Measurements from ENCODE around the gene SALL1.

Gene SALL1

GRCh38 chr16:51139568-51139967 is 11.5 kb downstream of the SALL1 start:
- no peak for DNase-seq

- no peak for DNase-seq
Measured at GRCh38 chr16:51138178-51138577, 12.9 kb downstream of the SALL1 start.

- DNase-seq: no peak
Measured at GRCh38 chr16:51137097-51137496, 14.0 kb downstream of the SALL1 start.

GRCh38 chr16:51134876-51135275 is 16.2 kb downstream of the SALL1 start:
- no peak for DNase-seq

- no peak for DNase-seq
Measured at GRCh38 chr16:51134269-51134812, 16.7 kb downstream of the SALL1 start.

- DNase-seq: no peak
Measured at GRCh38 chr16:51133688-51134087, 17.4 kb downstream of the SALL1 start.

- no peak for DNase-seq
Measured at GRCh38 chr16:51133183-51133582, 17.9 kb downstream of the SALL1 start.

GRCh38 chr16:51132490-51133115 is 18.5 kb downstream of the SALL1 start:
- no peak for DNase-seq

GRCh38 chr16:51131619-51132018 is 19.5 kb downstream of the SALL1 start:
- no peak for DNase-seq

- DNase-seq: no peak
Measured at GRCh38 chr16:51129105-51129504, 22.0 kb downstream of the SALL1 start.

- no peak for DNase-seq
Measured at GRCh38 chr16:51125992-51126391, 25.1 kb downstream of the SALL1 start.

- no peak for DNase-seq
Measured at GRCh38 chr16:51124896-51125295, 26.2 kb downstream of the SALL1 start.

GRCh38 chr16:51121850-51122249 is 29.2 kb downstream of the SALL1 start:
- no peak for DNase-seq

- no peak for DNase-seq
Measured at GRCh38 chr16:51120730-51121347, 30.2 kb downstream of the SALL1 start.

GRCh38 chr16:51119973-51120729 is 30.9 kb downstream of the SALL1 start:
- DNase-seq: no peak

- no peak for DNase-seq
Measured at GRCh38 chr16:51119556-51119955, 31.5 kb downstream of the SALL1 start.

GRCh38 chr16:51116353-51116752 is 34.7 kb downstream of the SALL1 start:
- DNase-seq: no peak

GRCh38 chr16:51114382-51114781 is 36.7 kb downstream of the SALL1 start:
- DNase-seq: no peak

- no peak for DNase-seq
Measured at GRCh38 chr16:51113236-51114125, 37.6 kb downstream of the SALL1 start.

- DNase-seq: no peak
Measured at GRCh38 chr16:51112323-51112722, 38.7 kb downstream of the SALL1 start.

- DNase-seq: no peak
Measured at GRCh38 chr16:51111759-51112158, 39.3 kb downstream of the SALL1 start.

- DNase-seq: no peak
Measured at GRCh38 chr16:51110700-51111157, 40.3 kb downstream of the SALL1 start.

- DNase-seq: no peak
Measured at GRCh38 chr16:51109173-51109572, 41.9 kb downstream of the SALL1 start.

Data from AML-193 (cell line).